Stimulated activated naive CD8-positive, alpha-beta T cell treated with anti-CD3 and anti-CD28 coated beads, Interleukin-15, amount 100 ng/mL, for 72 hours (primary cell): ENCODE measurements around the gene IGSF1.

ENCODE experiments used
- ATAC-seq: fragments of 150-1000 bp; cut with Tn5 transposase; 2 replicates; pipeline ENCODE4 v1.10.0; 2021; ENCODE audit warnings: mild to moderate bottlenecking, moderate library complexity
- DNase-seq, 2 donors: peaks; one replicate each; pipeline ENCODE4 v3.0.0; 2021 to 2022
- H3K27ac Mint-ChIP-seq, 2 donors: one replicate each; pipeline ENCODE4 v1.8.0; 2022; ENCODE audit warnings: mild to moderate bottlenecking in 2 of 2, mixed read lengths in 2 of 2, moderate library complexity in 2 of 2
- H3K27me3 Mint-ChIP-seq: one replicate; pipeline ENCODE4 v1.8.0; 2022; ENCODE audit warnings: mixed read lengths
- H3K4me1 Mint-ChIP-seq: one replicate; pipeline ENCODE4 v1.8.0; 2022; ENCODE audit warnings: mild to moderate bottlenecking, mixed read lengths
- H3K4me3 Mint-ChIP-seq, 2 donors: one replicate each; pipeline ENCODE4 v1.8.0; 2022; ENCODE audit warnings: mild to moderate bottlenecking in 2 of 2, mixed read lengths in 2 of 2, moderate library complexity in 1 of 2
- H3K9me3 Mint-ChIP-seq, 2 donors: one replicate each; pipeline ENCODE4 v1.8.0; 2022; ENCODE audit warnings: mixed read lengths in 2 of 2

IGSF1 gene

GRCh38 chrX:131239057-131239456, 50.0 kb downstream of the IGSF1 start:
- ATAC-seq = no peak
- Mint-ChIP-seq H3K27ac (no peak overlapping the region), H3K4me3 (no peak overlapping the region), H3K4me1 (no peaks in the 10 kb centered on the region), H3K9me3 (no peaks in the 10 kb centered on the region), H3K27me3 (no peaks in the 10 kb centered on the region)
- no peak for DNase-seq

DNA sequence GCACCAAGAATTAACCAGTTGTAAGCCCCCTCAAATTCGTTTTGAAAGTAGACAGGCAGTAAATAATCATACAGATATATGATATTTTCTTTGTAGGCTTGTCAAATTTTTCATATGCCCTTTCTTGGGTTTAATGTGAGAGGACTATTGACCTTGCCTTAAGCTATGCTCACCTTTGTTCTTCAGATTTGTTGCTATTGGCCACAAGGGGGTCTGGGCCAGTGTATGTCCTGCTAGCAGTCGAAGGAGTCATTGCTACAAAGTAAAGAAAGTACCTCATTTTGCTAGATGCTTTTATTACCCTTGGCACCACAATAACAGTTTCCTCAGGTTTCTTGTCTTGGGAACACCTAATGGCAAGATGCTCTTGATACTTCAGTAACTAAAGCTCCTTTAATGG, 51.7 kb downstream of the IGSF1 start:
- Mint-ChIP-seq H3K27ac (no peak overlapping the region), H3K27me3 (no peaks in the 10 kb centered on the region), H3K4me1 (no peaks in the 10 kb centered on the region), H3K4me3 (no peak overlapping the region), H3K9me3 (no peaks in the 10 kb centered on the region)
- DNase-seq (no peak), ATAC-seq (no peak)

DNA sequence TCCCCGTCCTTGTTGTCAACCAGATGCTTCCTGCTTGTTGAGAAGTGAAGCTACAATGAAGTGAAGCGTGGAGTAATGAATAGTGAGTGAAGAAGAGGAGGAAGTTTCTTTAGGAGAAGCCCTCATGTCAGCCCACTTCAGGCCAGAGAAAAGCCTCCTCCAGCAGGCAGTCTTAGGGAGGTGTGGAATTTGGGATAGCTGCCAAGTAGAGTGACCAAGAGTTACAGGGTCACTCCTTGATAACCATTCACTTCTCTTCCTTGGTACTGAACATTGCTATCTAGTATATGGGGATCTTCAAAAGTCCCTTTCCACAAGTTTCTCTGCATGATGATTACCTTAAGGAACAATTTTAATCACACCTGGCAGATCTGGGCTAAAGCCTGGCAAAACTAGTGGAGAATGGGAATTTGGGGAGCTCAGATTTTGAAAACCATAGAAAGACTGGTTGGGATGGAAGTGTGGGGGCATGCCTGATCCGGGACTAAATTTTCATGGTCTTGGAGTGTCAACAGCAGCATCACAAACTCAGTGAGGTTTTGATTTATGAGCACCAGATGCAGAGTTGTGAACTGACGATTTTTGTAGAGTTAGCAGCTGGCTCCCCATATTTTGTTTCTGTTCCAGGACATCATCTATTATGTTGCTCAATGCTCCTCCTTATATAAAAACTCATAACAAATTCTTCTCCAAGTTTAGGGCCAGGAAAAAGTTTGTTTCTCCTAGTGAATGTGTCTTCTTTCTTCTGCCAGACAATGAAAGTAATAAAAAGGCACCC, 53.1 kb downstream of the IGSF1 start:
- Mint-ChIP-seq H3K27me3 (no peaks in the 10 kb centered on the region), H3K9me3 (no peaks in the 10 kb centered on the region), H3K4me1 (no peaks in the 10 kb centered on the region), H3K4me3 (no peak overlapping the region), H3K27ac (no peak overlapping the region)
- DNase-seq (no peak), ATAC-seq (no peak)

DNA sequence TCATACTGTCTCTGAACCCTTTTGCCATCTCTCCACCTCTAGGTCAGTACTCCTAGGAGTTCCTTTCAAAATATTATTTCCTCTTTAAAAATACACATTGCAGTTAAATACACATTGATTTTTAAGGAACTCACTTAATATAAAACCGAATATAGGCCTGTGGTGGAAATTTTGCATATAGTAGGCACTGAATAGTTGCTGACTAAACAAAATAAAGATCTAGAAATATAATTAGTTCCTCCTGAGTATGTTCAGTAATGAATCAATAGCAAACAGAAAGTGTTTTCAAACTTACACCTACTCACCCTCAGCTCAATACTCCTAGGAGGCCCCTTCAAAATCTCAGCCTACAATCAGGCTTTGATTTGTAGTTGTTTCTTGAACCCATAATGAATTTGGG, 61.5 kb downstream of the IGSF1 start:
- Mint-ChIP-seq H3K4me1 (no peaks in the 10 kb centered on the region), H3K9me3 (no peaks in the 10 kb centered on the region), H3K27ac (no peak overlapping the region), H3K4me3 (no peak overlapping the region), H3K27me3 (peaks cover 7% of the 10 kb centered on the region)
- DNase-seq (no peak), ATAC-seq (no peak)

- Mint-ChIP-seq H3K4me3 (no peak overlapping the region), H3K9me3 (no peaks in the 10 kb centered on the region), H3K4me1 (no peaks in the 10 kb centered on the region), H3K27ac (no peak overlapping the region), H3K27me3 (peaks cover 7% of the 10 kb centered on the region)
- DNase-seq (no peak), ATAC-seq (no peak)
Observed at GRCh38 chrX:131226591-131226990, 62.5 kb downstream of the IGSF1 start.

- Mint-ChIP-seq H3K27ac (no peak overlapping the region), H3K4me3 (no peak overlapping the region), H3K27me3 (peaks cover 7% of the 10 kb centered on the region), H3K9me3 (no peaks in the 10 kb centered on the region), H3K4me1 (no peaks in the 10 kb centered on the region)
- DNase-seq (no peak), ATAC-seq (no peak)
Observed at GRCh38 chrX:131225078-131225477, 64.0 kb downstream of the IGSF1 start.
